Measurements from ENCODE around the gene PSTPIP2. TPM values are rescaled to one million over a fixed set of nuclear protein-coding genes. Genes with fewer than 3 reads are reported as not detected.

PSTPIP2 gene
- total and polyA plus RNA-seq, 2 of the 13 experiments (the other 11 are each of a cell fraction or from before 2014, with no cell fraction given), result 0.25 to 0.27 TPM

DNA sequence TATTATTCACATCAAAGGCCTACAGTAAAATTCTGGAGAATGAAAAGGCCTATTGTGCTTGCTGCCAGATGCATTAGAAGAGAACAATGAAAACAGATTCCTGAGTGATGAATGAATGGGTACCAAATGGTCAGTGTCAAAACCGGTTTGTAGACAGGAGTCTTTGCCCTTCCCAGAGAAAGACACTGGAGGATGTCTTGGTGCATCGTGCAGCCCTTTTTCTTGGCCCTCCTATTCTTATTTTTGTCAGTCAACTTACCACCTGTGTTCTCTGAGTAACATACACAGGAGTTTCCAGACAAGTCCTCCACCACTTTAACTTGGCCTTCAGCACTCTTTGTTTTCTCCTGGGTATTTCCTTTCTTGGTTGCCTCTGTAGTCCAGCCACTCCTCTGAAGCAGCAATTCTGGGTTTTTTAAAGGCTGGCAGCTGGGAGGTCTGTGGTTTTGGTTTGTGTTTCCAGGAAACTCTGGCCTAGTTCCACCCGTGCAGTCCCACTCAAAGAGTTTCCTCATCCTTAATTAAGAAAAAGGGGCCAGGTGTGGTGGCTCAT, 29.4 kb downstream of the PSTPIP2 start (continued):
- TF ChIP-seq, protein P1, sequence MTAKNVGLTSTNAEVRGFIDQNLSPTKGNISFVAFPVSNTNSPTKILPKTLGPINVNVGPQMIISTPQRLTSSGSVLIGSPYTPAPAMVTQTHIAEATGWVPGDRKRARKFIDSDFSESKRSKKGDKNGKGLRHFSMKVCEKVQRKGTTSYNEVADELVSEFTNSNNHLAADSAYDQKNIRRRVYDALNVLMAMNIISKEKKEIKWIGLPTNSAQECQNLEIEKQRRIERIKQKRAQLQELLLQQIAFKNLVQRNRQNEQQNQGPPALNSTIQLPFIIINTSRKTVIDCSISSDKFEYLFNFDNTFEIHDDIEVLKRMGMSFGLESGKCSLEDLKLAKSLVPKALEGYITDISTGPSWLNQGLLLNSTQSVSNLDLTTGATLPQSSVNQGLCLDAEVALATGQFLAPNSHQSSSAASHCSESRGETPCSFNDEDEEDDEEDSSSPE (CRISPR knock-in tag; IDR thresholded peaks at IDR 0.05), result no peak
- no peak for TF ChIP-seq FOXA3 (CRISPR knock-in tag; IDR thresholded peaks at IDR 0.05)

DNA sequence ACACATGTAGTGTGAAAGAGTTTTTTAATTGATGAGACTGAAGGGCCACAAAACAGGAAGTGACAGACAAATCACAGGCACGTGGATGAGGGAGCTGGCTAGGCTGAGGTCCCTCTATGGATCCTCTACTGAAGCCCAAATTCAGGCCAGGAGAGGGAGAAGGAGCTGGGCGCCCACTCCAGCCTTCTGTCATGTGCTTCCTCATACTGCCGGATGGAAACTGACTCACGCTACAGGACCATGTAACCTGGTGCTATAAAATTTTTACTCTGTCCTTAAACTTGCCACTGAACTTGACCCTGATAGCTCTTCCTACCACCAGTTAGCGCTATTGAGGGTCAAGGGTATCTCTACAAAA, 31.3 kb downstream of the PSTPIP2 start:
- no peak for DNase-seq (ENCODE audit: low spot score)
- Histone ChIP-seq H3K9ac (ENCODE audit: insufficient read depth, low read depth, low read length) (no peak overlapping the region), H3K27ac (ENCODE audit: extremely low read length, insufficient read depth, low read length) (no peak overlapping the region), H3K4me1 (ENCODE audit: insufficient read depth, low read length) (0 out of 2 replicates have a peak, but pooled peaks cover 6% of the 10 kb centered on the region), H4K20me1 (ENCODE audit: insufficient read depth, low read length) (no peaks in the 10 kb centered on the region), H3K27me3 (ENCODE audit: control insufficient read depth in 1 of 2, insufficient read depth in 2 of 2, low read length in 2 of 2) (peaks cover 4 to 21% of the 10 kb centered on the region in 2 experiments; a peak in 4 of 5 replicates), H3K4me2 (ENCODE audit: low read depth, low read length) (no peak overlapping the region), H2AFZ (ENCODE audit: low read length) (no peak overlapping the region), H3K4me3 (replicated peaks in 1 of 3; ENCODE audit: insufficient read depth in 1 of 3, low read depth in 2 of 3, low read length in 3 of 3) (no peak overlapping the region), H3K79me2 (ENCODE audit: insufficient read depth, low read length) (no peaks in the 10 kb centered on the region), H3K36me3 (replicated peaks in 1 of 2; ENCODE audit: control insufficient read depth in 1 of 2, insufficient read depth in 2 of 2, low read length in 2 of 2) (no peaks in the 10 kb centered on the region), H3K9me3 (ENCODE audit: low read length) (no peaks in the 10 kb centered on the region)
- no peak for FAIRE-seq
- TF ChIP-seq CHCHD3 (CRISPR knock-in tag; IDR thresholded peaks at IDR 0.05) (no peak), NFYC (CRISPR knock-in tag; IDR thresholded peaks at IDR 0.05) (no peak), TCF7L2 (IDR thresholded peaks at IDR 0.05; ENCODE audit: low read depth, low read length) (no peak), ZNF720 (CRISPR knock-in tag; IDR thresholded peaks at IDR 0.05) (no peak), ZNF543 (CRISPR knock-in tag; IDR thresholded peaks at IDR 0.05) (no peak), ZFP36L2 (CRISPR knock-in tag; IDR thresholded peaks at IDR 0.05) (no peak), ZNF619 (CRISPR knock-in tag; IDR thresholded peaks at IDR 0.05) (no peak), FOXA3 (CRISPR knock-in tag; IDR thresholded peaks at IDR 0.05) (no peak), ZNF547 (CRISPR knock-in tag; IDR thresholded peaks at IDR 0.05) (no peak), ZNF75D (CRISPR knock-in tag; IDR thresholded peaks at IDR 0.05; ENCODE audit: borderline replicate concordance) (no peak), ZIK1 (CRISPR knock-in tag; IDR thresholded peaks at IDR 0.05; ENCODE audit: borderline replicate concordance, low read depth) (no peak)
- TF ChIP-seq, protein P2, sequence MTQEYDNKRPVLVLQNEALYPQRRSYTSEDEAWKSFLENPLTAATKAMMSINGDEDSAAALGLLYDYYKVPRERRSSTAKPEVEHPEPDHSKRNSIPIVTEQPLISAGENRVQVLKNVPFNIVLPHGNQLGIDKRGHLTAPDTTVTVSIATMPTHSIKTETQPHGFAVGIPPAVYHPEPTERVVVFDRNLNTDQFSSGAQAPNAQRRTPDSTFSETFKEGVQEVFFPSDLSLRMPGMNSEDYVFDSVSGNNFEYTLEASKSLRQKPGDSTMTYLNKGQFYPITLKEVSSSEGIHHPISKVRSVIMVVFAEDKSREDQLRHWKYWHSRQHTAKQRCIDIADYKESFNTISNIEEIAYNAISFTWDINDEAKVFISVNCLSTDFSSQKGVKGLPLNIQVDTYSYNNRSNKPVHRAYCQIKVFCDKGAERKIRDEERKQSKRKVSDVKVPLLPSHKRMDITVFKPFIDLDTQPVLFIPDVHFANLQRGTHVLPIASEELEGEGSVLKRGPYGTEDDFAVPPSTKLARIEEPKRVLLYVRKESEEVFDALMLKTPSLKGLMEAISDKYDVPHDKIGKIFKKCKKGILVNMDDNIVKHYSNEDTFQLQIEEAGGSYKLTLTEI (CRISPR knock-in tag; conservative IDR thresholded peaks at IDR 0.05), result no peak
- intact Hi-C loops (cut with micrococcal nuclease; ENCODE audit: unreplicated experiment) (no loop called here), in situ Hi-C loops (cut with HindIII; ENCODE audit: extremely low pct_ligation_motif_present, low pct_unique_long_range_greater_than_20kb) (no loop called here)
- no TSS peak for BruUV-seq (replicated peaks)
- ChIA-PET POLR2A (no interaction called here), CTCF (ENCODE audit: low intra/inter-chr PET ratio, low total read pairs) (no interaction called here)
- 46% methylated on average over 5 of the region's 5 CpGs for WGBS (ENCODE audit: low lambda C conversion rate)
- no peak for ATAC-seq

All from HepG2 (cell line).